ENCODE measurements around the gene PDE6B.

The PDE6B gene

DNA sequence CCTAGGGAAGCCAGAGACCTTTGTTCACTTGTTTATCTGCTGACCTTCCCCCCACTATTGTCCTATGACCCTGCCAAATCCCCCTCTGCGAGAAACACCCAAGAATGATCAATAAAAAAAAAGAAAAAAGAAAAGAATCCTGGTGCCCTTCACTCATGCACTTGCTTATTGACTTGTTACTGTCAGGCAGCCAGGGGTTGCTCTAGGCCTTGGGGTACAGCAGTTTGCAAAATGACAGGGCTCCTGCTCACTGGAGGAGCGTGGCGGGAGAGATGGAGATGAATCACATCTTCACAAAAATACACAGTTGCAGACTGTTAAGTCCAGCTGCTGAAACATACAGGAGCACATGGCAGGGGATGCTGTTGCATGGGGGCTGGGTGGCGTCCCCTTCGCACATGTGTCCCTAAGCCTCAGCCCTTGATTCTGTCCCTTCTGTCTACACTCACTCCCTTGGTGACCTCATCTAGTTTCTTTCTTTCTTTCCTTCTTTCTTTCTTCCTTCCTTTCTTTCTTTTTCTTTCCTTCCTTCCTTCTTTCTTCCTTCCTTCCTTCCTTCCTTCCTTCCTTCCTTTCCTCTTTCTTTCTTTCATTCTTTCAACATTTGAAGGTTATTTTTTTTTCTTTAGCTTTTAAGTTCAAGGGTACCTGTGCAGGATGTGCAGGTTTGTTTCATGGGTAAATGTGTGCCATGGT lies 32.4 kb upstream of the PDE6B start:
- TF ChIP-seq, protein P1, sequence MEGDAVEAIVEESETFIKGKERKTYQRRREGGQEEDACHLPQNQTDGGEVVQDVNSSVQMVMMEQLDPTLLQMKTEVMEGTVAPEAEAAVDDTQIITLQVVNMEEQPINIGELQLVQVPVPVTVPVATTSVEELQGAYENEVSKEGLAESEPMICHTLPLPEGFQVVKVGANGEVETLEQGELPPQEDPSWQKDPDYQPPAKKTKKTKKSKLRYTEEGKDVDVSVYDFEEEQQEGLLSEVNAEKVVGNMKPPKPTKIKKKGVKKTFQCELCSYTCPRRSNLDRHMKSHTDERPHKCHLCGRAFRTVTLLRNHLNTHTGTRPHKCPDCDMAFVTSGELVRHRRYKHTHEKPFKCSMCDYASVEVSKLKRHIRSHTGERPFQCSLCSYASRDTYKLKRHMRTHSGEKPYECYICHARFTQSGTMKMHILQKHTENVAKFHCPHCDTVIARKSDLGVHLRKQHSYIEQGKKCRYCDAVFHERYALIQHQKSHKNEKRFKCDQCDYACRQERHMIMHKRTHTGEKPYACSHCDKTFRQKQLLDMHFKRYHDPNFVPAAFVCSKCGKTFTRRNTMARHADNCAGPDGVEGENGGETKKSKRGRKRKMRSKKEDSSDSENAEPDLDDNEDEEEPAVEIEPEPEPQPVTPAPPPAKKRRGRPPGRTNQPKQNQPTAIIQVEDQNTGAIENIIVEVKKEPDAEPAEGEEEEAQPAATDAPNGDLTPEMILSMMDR (IDR thresholded peaks at IDR 0.05) = no peak

DNA sequence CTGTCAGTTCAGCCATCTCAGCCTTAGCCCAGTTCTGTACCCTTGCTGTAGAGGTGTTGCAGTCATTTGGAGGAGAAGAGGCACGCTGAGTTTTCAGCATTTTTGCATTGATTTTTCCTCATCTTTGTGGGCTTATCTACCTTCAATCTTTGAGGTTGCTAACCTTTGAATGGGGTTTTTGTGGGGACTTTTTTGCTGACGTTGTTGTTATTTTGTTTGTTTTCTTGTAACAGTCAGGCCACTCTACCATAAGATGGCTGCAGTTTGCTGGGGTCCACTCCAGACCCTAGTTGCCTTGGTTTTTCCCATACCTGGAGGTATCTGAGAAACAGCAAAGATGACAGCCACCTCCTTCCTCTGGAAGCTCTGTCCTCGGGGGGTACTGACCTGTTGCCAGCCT lies 26.4 kb upstream of the PDE6B start:
- TF ChIP-seq, protein P1 (IDR thresholded peaks at IDR 0.05) = no peak

DNA sequence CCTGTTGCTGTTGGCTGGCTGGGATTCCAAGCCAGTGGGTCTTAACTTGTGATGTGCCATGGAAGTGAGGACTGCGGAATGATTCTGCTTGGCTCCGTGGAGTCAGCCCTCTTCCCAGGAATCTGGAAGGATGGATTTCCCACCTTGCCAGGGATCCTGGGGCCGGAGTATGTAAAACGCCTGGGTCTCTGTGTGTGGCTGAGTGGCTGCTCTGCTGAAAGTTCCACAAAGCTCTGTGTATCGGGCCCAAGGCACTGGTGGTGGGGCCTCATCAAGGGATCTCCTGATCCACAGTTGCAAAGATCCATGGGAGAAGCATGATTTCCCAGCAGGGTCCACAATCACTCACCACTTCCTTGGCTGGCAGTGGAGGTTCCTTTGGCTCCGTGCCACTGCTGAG lies 25.2 kb upstream of the PDE6B start:
- TF ChIP-seq, protein P1 (IDR thresholded peaks at IDR 0.05) = no peak

DNA sequence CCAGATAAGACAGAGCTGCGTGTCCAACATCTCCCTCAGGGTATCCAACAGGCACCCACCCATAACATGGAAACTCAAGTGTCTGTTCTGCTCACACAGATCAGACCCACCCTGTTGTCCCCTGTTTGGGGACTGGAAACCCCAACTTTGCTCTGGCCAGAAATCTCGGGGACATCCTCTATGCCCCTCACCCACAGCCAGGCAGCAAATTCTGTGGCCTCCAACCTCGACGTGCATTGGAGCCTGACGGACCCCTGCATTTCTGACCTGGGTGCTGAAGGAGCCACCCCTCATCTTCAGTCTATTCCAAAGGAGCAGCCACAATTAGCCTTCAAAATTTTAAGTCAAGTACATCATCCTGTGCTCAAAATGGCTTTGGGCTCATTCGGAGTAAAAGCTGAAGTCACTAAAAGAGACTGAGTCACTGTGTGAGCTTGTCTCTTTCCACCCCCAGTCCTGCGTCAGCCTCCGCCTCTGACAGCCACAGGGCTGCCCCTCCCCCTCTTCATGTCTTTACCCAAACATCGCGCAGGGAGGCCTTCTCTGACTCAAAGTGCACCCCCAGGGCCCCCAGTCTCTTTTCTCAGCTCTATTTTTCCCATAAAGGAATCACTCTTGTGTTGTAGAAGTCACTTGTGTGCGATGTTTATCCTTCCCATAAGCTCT lies 24.4 kb upstream of the PDE6B start:
- TF ChIP-seq, protein P1 (IDR thresholded peaks at IDR 0.05) = no peak

DNA sequence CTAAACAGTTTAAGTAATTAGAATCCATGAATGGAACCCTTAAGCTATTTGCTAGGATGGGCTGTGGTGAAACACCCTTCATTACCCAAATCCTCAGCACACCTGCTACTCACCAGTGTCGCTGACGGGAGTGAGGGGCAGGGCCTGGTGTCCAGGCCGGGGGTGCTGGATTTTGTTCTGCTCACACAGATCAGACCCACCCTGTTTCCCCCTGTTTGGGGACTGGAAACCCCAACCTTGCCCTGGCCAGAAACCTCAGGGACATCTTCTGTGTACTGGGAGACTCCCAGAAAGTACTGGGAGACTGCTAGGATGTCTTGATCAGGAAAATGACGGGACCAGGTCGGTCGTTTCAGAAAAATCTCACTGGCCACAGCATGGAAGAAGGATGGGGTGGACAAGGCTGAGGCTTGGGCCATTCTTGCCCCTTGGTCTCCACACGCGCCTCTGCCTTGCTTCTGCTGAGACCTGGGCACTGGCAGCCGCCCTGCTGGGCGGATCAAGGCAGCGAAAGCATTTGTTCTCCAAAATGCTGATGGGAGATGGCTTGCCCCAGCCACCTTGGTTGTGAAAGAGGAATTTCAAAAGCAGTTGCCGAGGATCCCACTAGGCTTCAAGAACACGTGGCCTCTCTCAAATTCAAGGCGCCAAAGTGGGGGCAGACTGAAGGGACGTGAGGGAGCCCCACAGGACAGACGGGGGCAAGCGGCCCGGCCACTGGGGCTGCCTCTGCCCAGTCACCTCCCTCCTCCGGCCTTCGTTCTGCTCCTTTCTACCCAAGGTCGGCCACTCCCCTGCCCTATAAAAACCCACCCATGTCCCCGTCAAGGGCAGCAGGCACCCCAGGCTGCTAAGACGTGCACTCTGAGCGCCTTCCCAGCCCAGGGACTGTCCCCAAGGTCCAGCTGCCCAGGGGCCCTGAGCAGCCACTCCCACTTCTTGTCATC lies 23.5 kb upstream of the PDE6B start:
- TF ChIP-seq, protein P1 (IDR thresholded peaks at IDR 0.05) = no peak

DNA sequence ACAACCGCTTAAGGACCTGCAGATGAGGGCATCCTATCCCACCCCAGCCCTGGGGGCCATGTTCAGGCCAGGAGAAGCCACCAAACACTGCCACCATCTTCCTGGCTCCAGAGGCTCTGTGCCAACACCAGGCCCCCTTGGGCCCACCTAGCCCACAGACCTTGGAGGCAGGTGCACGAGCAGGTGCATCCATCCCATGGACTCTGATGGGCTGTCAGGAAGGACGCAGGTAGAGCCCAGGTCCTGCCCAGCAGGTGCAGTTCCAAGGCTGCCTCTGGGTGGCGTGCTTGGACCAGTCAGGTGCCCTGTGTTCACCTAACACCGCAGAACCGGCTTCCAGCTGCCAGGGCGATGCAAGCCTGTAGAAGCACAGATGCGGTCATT lies 22.8 kb upstream of the PDE6B start:
- TF ChIP-seq, protein P1 (IDR thresholded peaks at IDR 0.05) = peak; percentile 49

DNA sequence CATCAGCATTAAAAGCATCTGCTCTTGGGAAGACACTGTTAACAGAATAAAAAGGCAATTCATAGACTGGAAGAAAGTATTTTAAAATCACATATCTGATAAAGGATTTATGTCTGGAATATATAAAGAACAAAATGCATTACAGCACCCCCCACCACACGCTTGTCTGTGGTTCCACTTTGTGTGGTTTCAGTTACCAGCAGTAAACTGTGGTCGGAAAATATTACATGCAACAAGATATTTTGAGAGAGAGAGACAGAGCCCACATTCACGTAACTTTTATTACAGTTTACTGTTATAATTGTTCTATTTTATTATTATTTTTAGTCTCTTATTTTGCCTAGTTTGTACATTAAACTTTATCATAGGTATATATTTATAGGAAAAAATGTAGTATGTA lies 21.2 kb upstream of the PDE6B start:
- TF ChIP-seq, protein P1 (IDR thresholded peaks at IDR 0.05) = no peak

Data from LNCAP (cell line).